ENCODE results near the gene R3HDM1.
A peak's percentile ranks its signal among the peaks of the same experiment; 100 is the strongest.

R3HDM1 gene

DNA sequence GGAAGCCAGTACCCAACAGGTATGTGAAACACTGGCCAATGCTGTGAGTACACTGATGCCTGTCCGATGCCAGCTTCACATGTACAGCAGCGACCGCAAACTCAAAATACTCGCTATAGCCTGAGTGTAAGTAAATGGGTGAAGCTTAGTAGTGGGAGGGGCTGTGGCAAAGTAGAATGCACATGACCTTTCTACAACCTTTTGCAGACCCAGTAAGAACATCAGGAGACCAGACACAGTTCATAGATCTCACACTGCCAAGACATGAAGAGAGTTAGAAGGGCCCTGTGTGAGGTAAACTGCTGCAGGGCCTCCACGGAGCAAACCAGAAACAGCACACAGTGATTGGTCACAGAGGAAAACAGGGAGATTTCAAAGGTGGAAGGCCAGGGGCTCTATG, 201.3 kb downstream of the R3HDM1 start:
- no peak overlapping the region for H3K4me3 ChIP-seq (replicated peaks; ENCODE audit: low read depth, low read length)
- DNase-seq (ENCODE audit: extremely low read depth, low read depth): no peak
- TF ChIP-seq, protein P1, sequence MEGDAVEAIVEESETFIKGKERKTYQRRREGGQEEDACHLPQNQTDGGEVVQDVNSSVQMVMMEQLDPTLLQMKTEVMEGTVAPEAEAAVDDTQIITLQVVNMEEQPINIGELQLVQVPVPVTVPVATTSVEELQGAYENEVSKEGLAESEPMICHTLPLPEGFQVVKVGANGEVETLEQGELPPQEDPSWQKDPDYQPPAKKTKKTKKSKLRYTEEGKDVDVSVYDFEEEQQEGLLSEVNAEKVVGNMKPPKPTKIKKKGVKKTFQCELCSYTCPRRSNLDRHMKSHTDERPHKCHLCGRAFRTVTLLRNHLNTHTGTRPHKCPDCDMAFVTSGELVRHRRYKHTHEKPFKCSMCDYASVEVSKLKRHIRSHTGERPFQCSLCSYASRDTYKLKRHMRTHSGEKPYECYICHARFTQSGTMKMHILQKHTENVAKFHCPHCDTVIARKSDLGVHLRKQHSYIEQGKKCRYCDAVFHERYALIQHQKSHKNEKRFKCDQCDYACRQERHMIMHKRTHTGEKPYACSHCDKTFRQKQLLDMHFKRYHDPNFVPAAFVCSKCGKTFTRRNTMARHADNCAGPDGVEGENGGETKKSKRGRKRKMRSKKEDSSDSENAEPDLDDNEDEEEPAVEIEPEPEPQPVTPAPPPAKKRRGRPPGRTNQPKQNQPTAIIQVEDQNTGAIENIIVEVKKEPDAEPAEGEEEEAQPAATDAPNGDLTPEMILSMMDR (IDR thresholded peaks at IDR 0.05; ENCODE audit: low read depth, low read length, missing control alignments): no peak

DNA sequence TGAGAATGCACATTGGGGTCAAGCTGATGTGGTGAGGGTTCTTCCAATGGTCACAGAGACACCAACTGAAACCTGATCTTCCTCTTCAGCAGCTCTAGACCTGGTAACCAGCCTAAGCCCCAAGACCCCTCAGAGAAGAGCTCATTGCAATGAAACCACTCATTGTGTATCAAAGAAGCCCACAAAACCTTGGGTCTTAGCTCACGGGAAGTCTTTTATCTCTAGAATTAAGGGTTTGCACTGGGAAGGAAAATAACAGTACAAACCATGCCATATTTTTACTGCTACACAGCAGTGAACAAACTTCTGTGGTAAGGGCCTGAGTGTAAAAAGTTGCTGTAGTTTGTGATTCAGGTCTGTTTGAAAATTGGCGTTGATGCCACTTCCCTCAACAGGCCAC, 201.8 kb downstream of the R3HDM1 start:
- no peak overlapping the region for H3K4me3 ChIP-seq (replicated peaks; ENCODE audit: low read depth, low read length)
- no peak for DNase-seq (ENCODE audit: extremely low read depth, low read depth)
- TF ChIP-seq, protein P1 (IDR thresholded peaks at IDR 0.05; ENCODE audit: low read depth, low read length, missing control alignments): no peak

DNA sequence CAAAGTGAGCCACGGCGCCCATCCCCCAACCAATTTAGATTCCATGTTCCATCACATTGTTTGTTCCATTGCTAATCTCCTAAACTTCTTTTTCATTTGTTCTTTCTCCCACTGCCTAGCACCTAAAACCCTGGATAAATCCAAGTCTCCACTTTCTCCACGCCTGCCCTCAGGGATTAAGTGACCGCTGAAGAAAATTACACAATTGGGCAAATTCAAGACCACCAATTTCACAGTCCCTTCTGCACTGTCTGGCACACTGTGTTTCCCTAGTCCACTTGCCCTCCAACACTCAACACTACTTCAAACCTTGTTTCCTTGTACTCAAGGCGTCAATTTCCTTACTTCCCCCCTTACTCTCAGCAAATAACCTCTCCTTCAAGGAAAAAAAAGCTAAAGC, 205.3 kb downstream of the R3HDM1 start:
- TF ChIP-seq, protein P1 (IDR thresholded peaks at IDR 0.05; ENCODE audit: low read depth, low read length, missing control alignments): no peak
- DNase-seq (ENCODE audit: extremely low read depth, low read depth): no peak
- no peak overlapping the region for H3K4me3 ChIP-seq (replicated peaks; ENCODE audit: low read depth, low read length)

DNA sequence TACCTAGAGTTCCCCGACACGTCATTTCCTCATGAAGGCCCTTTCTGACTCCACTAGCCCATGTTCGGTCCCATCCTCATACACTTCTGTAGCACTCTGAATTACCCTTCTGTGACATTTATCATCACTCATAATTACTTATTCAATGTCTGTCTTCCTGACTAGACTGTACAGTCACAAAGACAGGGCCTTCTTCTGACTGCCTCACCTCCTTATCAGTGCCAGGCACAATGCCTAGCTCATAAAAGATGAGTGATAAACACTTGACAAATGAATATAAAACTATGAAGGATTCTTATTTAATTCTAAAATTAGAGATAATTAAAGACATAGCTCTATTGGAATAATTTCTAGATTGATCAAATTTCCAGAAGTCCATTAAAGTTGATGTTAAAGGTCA, 208.9 kb downstream of the R3HDM1 start:
- H3K4me3 ChIP-seq (replicated peaks; ENCODE audit: low read depth, low read length): no peak overlapping the region
- TF ChIP-seq, protein P1 (IDR thresholded peaks at IDR 0.05; ENCODE audit: low read depth, low read length, missing control alignments): no peak
- no peak for DNase-seq (ENCODE audit: extremely low read depth, low read depth)

DNA sequence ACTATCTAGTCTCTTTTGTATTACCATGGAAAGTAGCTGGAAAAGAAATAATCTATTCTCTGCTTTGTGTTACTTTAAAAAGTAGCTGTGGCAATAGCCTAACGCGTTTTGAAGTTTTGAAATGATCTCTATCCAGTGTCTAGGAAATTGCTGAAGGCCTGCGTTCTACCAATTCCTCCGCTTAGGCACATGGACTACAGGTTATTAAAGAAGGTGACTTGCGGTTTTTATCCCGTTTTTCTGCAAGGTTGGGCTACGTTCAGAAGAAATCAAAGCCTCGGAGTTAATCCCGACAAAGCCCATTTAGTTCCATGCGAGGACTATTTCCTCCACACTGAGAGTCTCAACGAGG, 209.7 kb downstream of the R3HDM1 start:
- TF ChIP-seq, protein P1 (IDR thresholded peaks at IDR 0.05; ENCODE audit: low read depth, low read length, missing control alignments): no peak
- no peak for DNase-seq (ENCODE audit: extremely low read depth, low read depth)
- no peak overlapping the region for H3K4me3 ChIP-seq (replicated peaks; ENCODE audit: low read depth, low read length)

DNA sequence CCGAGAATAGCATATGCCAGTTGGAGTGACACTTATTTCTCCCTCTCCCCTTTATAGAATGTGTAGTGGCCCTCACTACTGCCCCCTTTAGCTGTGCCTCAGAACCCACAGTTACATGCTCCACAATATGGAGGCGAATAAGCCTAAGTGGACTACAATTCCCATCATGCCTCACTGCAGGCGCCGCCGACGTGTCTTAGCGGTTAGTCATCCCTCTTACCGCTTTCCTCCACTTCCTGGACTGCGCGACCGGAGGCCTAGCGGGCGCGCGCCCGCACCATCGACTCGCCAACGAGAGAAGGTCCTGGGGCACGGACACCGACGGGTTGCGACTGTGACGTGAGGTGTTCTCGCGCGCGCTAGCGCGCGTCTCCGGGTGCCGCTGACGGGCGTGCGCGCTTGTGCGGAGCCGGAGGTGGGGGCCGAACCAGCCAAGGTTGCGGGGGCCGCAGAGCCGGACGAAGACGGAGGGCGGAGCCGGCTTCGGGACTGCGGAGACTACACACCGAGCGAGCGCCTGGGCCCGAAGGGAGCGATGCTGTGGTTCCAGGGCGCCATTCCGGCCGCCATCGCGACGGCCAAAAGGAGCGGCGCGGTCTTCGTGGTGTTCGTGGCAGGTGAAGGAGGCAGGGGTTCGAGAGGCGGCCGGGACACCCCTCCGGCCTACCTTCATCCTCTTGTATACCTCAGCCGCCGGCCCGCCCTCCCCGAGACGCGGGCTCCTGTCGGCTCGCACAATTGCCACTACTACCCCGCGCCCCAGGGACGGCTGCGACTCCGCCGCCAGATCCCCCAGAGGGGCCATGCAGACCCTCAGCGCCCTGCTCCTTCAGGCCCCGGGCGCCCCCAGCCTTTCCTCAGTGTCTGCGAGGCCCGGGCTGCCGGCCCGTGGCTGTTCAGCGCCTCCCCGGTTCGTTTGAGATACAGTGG, 210.4 kb downstream of the R3HDM1 start, which contains the start of gene UBXN4:
UBXN4 (plus strand) TSS at position 461 of the 930 bp plus-strand sequence; CDS start at position 536, 75 bp downstream.
- TF ChIP-seq, protein P1 (IDR thresholded peaks at IDR 0.05; ENCODE audit: low read depth, low read length, missing control alignments): peak; percentile 63
- H3K4me3 ChIP-seq (replicated peaks; ENCODE audit: low read depth, low read length): peak within 1 kb of the TSS; percentile 67
- DNase-seq (ENCODE audit: extremely low read depth, low read depth): peak; percentile 94
